OCI-LY1 (cell line): ENCODE data around the gene NCF2.

ENCODE experiments used
- H2AFZ ChIP-seq: fragments of 200-600 bp; sonication (generic), shearing (Covaris generic); 2 replicates; pipeline ENCODE4 v1.6.0; 2014; ENCODE audit warnings: antibody characterized with exemption, mild to moderate bottlenecking, low read length
- H3F3A ChIP-seq: fragments of 200-600 bp; sonication (generic), shearing (Covaris generic); 2 replicates; pipeline ENCODE4 v1.6.0; 2014; ENCODE audit warnings: mild to moderate bottlenecking, antibody characterized with exemption, low read length, moderate library complexity; ENCODE audit not compliant: insufficient read depth
- H3K27ac ChIP-seq: fragments of 200-600 bp; sonication (generic); 2 replicates; pipeline ENCODE4 v1.5.1; 2014; ENCODE audit warnings: low read length, mixed run types, mild to moderate bottlenecking, low read depth; ENCODE audit not compliant: poor library complexity, severe bottlenecking
- H3K27me3 ChIP-seq: fragments of 200-600 bp; sonication (generic); 2 replicates; pipeline ENCODE4 v1.6.0; 2014; ENCODE audit warnings: antibody characterized with exemption, mild to moderate bottlenecking, low read length, moderate library complexity; ENCODE audit not compliant: insufficient read depth
- H3K36me3 ChIP-seq: fragments of 200-600 bp; sonication (generic); 2 replicates; pipeline ENCODE4 v1.6.1; 2014; ENCODE audit warnings: mild to moderate bottlenecking, antibody characterized with exemption, low read length, moderate library complexity, mixed read lengths; ENCODE audit not compliant: insufficient read depth
- H3K4me1 ChIP-seq: fragments of 200-600 bp; sonication (generic); 2 replicates; pipeline ENCODE4 v1.5.1; 2014; ENCODE audit warnings: mild to moderate bottlenecking, low read length, moderate library complexity; ENCODE audit not compliant: insufficient read depth, severe bottlenecking
- H3K4me2 ChIP-seq: fragments of 200-600 bp; sonication (generic), shearing (Covaris generic); 2 replicates; pipeline ENCODE4 v1.6.1; 2014; ENCODE audit warnings: low read length
- H3K4me3 ChIP-seq: fragments of 200-600 bp; sonication (generic); 2 replicates; pipeline ENCODE4 v1.5.1; 2014; ENCODE audit warnings: low read length, low read depth, mild to moderate bottlenecking, mixed read lengths; ENCODE audit not compliant: poor library complexity, severe bottlenecking
- H3K79me2 ChIP-seq: fragments of 200-600 bp; shearing (Covaris generic); 2 replicates; pipeline ENCODE4 v1.6.1; 2016; ENCODE audit warnings: mixed run types, low read length, mixed read lengths; ENCODE audit not compliant: insufficient read depth
- H3K9ac ChIP-seq: fragments of 200-600 bp; sonication (generic), shearing (Covaris generic); 2 replicates; pipeline ENCODE4 v1.6.1; 2014; ENCODE audit warnings: mild to moderate bottlenecking, low read length, mixed read lengths
- H3K9me2 ChIP-seq: fragments of 200-600 bp; sonication (generic), shearing (Covaris generic); 2 replicates; pipeline ENCODE4 v1.6.1; 2014; ENCODE audit warnings: low read depth, mild to moderate bottlenecking, low read length, mixed read lengths
- H3K9me3 ChIP-seq: fragments of 200-600 bp; shearing (Covaris generic); 2 replicates; pipeline ENCODE4 v1.6.1; 2014; ENCODE audit warnings: low read length, mixed read lengths
- H4K20me1 ChIP-seq: fragments of 200-600 bp; sonication (generic), shearing (Covaris generic); 2 replicates; pipeline ENCODE4 v1.6.0; 2016; ENCODE audit warnings: mild to moderate bottlenecking, low read length; ENCODE audit not compliant: insufficient read depth
- EZH2 ChIP-seq: fragments of 200-600 bp; sonication (generic), shearing (Covaris generic); IDR thresholded peaks from 2 replicates; pipeline ENCODE4 v1.8.0; 2017; ENCODE audit warnings: borderline replicate concordance, mixed run types, mild to moderate bottlenecking, antibody characterized with exemption, low read length, moderate library complexity, mixed read lengths
- TF ChIP-seq, protein P1 (sequence below): fragments of 200-600 bp; sonication (generic), shearing (Covaris generic); IDR thresholded peaks from 2 replicates; pipeline ENCODE4 v1.5.1; 2017; ENCODE audit warnings: mild to moderate bottlenecking, antibody characterized with exemption, low read length, moderate library complexity, mixed read lengths

NCF2 gene

DNA sequence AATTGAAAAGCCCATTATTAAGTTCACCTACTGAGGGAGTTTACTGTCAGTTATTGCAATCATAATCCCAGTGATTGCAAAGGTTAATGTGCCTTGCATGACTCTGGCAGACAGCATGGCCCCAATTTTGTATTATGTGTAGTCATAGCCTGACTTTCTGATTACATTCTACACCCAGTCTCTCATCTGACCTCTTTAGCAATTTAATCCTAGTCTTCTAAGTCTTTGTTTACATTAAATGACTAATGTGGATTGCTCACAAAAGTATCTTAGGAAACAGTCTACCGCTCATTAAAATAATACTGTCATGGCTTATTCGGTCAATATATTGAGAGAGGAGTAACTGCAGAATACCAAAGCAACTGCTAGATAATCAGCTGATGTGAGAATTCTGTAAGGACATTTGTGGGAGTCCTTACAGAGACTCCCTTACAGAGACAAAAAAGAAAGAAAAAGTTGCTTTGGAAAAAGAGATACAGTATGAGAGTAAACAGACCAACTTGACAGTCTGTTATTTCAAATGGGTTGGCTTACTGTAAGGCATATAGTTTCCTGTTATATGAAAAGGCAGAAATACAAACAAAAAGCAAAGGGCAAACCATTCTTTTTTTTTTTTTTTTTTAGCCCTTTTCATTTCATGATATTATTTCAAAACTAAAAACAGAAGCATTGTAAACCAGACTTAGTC lies 75.1 kb downstream of the NCF2 start:
- no peak for TF ChIP-seq EZH2
- TF ChIP-seq, protein P1, sequence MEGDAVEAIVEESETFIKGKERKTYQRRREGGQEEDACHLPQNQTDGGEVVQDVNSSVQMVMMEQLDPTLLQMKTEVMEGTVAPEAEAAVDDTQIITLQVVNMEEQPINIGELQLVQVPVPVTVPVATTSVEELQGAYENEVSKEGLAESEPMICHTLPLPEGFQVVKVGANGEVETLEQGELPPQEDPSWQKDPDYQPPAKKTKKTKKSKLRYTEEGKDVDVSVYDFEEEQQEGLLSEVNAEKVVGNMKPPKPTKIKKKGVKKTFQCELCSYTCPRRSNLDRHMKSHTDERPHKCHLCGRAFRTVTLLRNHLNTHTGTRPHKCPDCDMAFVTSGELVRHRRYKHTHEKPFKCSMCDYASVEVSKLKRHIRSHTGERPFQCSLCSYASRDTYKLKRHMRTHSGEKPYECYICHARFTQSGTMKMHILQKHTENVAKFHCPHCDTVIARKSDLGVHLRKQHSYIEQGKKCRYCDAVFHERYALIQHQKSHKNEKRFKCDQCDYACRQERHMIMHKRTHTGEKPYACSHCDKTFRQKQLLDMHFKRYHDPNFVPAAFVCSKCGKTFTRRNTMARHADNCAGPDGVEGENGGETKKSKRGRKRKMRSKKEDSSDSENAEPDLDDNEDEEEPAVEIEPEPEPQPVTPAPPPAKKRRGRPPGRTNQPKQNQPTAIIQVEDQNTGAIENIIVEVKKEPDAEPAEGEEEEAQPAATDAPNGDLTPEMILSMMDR: no peak
- H3K27ac ChIP-seq: no peak overlapping the region
- H3K27me3 ChIP-seq: no peaks in the 10 kb centered on the region
- H3F3A ChIP-seq: no peaks in the 10 kb centered on the region
- no peak overlapping the region for H2AFZ ChIP-seq
- no peaks in the 10 kb centered on the region for H3K9me3 ChIP-seq
- H3K79me2 ChIP-seq: 0 out of 2 replicates have a peak, but pooled peaks cover 12% of the 10 kb centered on the region
- H3K36me3 ChIP-seq: peaks cover 35% of the 10 kb centered on the region
- no peaks in the 10 kb centered on the region for H3K9me2 ChIP-seq
- H3K4me2 ChIP-seq: no peak overlapping the region
- H4K20me1 ChIP-seq: no peaks in the 10 kb centered on the region; the same call in 1 of the 2 replicates
- no peak overlapping the region for H3K4me3 ChIP-seq
- H3K9ac ChIP-seq: no peak overlapping the region
- H3K4me1 ChIP-seq: no peaks in the 10 kb centered on the region

DNA sequence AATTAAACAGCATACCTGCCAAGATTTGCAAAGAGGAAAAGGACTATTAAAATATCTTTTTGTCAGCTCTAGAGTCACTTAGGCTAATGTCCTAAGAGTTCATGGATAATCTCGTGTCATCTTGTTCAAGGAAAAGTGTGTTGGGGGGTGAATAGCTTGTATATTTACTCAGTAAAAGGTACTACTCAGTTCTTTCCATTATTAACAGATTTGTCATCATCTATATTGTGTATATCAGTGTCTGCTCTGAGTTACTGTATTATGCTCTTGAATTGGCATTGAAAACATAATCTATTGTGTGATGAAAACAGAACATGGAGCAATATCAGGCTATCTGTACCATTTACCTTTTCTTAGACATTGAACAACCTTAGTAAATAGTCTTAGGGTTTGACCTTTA lies 76.0 kb downstream of the NCF2 start:
- no peak for TF ChIP-seq EZH2
- TF ChIP-seq, protein P1: no peak
- Histone ChIP-seq H3K36me3 (peaks cover 29% of the 10 kb centered on the region), H3K9me3 (no peaks in the 10 kb centered on the region), H3K4me1 (no peaks in the 10 kb centered on the region), H3K9me2 (no peaks in the 10 kb centered on the region), H3K4me3 (no peak overlapping the region), H3K79me2 (peaks cover 18% of the 10 kb centered on the region; the same call in 1 of the 2 replicates), H3K4me2 (no peak overlapping the region), H3K27ac (no peak overlapping the region), H4K20me1 (no peaks in the 10 kb centered on the region), H2AFZ (no peak overlapping the region), H3K9ac (no peak overlapping the region), H3F3A (no peaks in the 10 kb centered on the region), H3K27me3 (no peaks in the 10 kb centered on the region)

DNA sequence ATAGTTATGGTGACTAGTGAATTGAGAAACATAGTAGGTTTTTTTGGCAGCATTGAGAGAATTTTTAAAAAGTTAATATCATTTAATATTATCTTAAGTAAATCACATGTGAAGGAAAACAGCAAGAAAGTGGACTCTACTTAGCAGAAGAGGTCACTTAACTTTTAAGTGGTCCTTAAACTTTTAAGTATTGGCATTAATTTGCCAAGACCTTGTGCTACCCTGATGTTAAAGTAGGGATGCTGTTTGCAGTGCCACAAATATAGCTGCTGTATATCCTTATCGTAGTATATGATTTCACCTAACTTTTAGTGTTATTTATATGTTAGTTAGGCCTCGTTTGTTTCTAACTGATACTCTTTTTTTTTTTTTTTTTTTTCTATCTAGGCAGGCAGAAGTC lies 77.8 kb downstream of the NCF2 start:
- Histone ChIP-seq H3K4me2 (no peak overlapping the region), H3K9ac (no peak overlapping the region), H3K27ac (no peak overlapping the region), H3K79me2 (peaks cover 31% of the 10 kb centered on the region), H3F3A (no peaks in the 10 kb centered on the region), H3K9me3 (no peaks in the 10 kb centered on the region), H2AFZ (no peak overlapping the region), H3K4me3 (no peak overlapping the region), H3K9me2 (no peaks in the 10 kb centered on the region), H3K36me3 (peaks cover 22% of the 10 kb centered on the region; the same call in 1 of the 2 replicates), H3K27me3 (no peaks in the 10 kb centered on the region), H3K4me1 (no peaks in the 10 kb centered on the region), H4K20me1 (no peaks in the 10 kb centered on the region)
- no peak for TF ChIP-seq EZH2

DNA sequence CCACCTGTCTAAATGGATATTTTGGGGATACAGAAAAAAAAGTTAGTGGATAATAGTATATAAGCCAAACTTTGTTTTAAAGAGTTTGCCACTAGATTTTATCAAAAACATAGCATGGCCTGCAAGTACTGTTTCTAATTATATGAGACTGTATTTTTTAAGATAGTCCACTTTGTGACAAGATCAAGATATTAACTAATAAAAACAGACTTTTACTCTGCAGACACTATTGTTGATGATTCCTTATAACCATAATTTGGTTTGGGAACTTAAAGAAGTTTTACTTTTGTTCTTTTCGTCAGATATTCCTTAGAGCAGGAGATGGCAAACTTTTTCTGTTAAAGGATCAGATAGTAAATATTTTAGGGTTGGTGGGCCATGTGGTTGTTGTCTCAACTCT lies 81.6 kb downstream of the NCF2 start:
- H3K27ac ChIP-seq: no peak overlapping the region
- no peak for TF ChIP-seq EZH2
- TF ChIP-seq, protein P1: no peak
- H3K4me2 ChIP-seq: no peak overlapping the region
- peaks cover 4% of the 10 kb centered on the region; the same call in 1 of the 2 replicates for H3K36me3 ChIP-seq
- no peak overlapping the region for H3K9ac ChIP-seq
- H3K9me2 ChIP-seq: no peaks in the 10 kb centered on the region
- no peak overlapping the region for H3K4me3 ChIP-seq
- H4K20me1 ChIP-seq: no peaks in the 10 kb centered on the region
- peaks cover 57% of the 10 kb centered on the region for H3K79me2 ChIP-seq
- no peaks in the 10 kb centered on the region for H3K27me3 ChIP-seq
- no peaks in the 10 kb centered on the region for H3K9me3 ChIP-seq
- no peaks in the 10 kb centered on the region for H3K4me1 ChIP-seq
- H2AFZ ChIP-seq: no peak overlapping the region
- no peaks in the 10 kb centered on the region for H3F3A ChIP-seq
